ENCODE measurements around the gene ADAMTSL3. TPM values are rescaled to one million over a fixed set of nuclear protein-coding genes. Genes with fewer than 3 reads are reported as not detected.
"Not testable (repeated sequence)": the region's sequence is repeated elsewhere in the genome, so short reads cannot be mapped to it uniquely, and the experiment has no call there.

The ADAMTSL3 gene
- total and polyA plus RNA-seq, 2 of the 8 experiments (the other 6 are each of a cell fraction or from before 2014, with no cell fraction given): 0.35 to 1.4 TPM

DNA sequence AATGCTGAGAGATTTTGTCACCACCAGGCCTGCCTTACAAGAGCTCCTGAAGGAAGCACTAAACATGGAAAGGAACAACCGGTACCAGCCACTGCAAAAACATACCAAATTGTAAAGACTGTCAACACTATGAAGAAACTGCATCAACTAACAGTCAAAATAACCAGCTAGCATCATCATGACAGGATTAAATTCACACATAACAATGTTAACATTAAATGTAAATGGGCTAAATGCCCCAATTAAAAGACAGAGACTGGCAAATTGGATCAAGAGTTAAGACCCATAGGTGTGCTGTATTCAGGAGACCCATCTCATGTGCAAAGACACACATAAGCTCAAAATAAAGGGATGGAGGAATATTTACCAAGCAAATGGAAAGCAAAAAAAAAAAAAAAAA is 311.0 kb downstream of the ADAMTSL3 start:
- H4K91ac ChIP-seq (replicated peaks; ENCODE audit: insufficient read length, low read length); H3K18ac ChIP-seq (ENCODE audit: extremely low read depth, low read length); FAIRE-seq; H3K9ac ChIP-seq (replicated peaks in 1 of 4; ENCODE audit: extremely low read depth in 1 of 4, low read depth in 3 of 4, low read length in 3 of 4); H2AK5ac ChIP-seq (ENCODE audit: low read depth, low read length); H2BK15ac ChIP-seq (ENCODE audit: low read length); H3K9me3 ChIP-seq (ENCODE audit: insufficient read depth in 2 of 2, low read depth in 1 of 2, low read length in 1 of 2); H3K4me1 ChIP-seq (replicated peaks in 1 of 4; ENCODE audit: control insufficient read depth in 3 of 4, insufficient read depth in 4 of 4, low read length in 3 of 4); POLR2A ChIA-PET (ENCODE audit: partially characterized antibody); H2BK12ac ChIP-seq (ENCODE audit: low read depth, low read length); H3K4me2 ChIP-seq (ENCODE audit: insufficient read depth in 1 of 2, low read depth in 2 of 2, low read length in 2 of 2); DNase-seq (ENCODE audit: low read depth in 1 of 2, low spot score in 2 of 2); H3K14ac ChIP-seq (ENCODE audit: insufficient read length); H3K23ac ChIP-seq (ENCODE audit: insufficient read length); H2BK5ac ChIP-seq (ENCODE audit: low read depth, low read length); H3K4me3 ChIP-seq (ENCODE audit: extremely low read depth in 1 of 4, insufficient read depth in 2 of 4, low read depth in 3 of 4, low read length in 4 of 4); H2AFZ ChIP-seq (ENCODE audit: low read length); H4K20me1 ChIP-seq (replicated peaks in 1 of 2; ENCODE audit: control insufficient read depth in 1 of 2, insufficient read depth in 2 of 2, low read length in 2 of 2); H3K56ac ChIP-seq (replicated peaks; ENCODE audit: insufficient read length, low read depth, low read length); H4K8ac ChIP-seq (ENCODE audit: extremely low read depth, insufficient read depth, low read length); H3K23me2 ChIP-seq (ENCODE audit: low read depth, low read length); H2BK20ac ChIP-seq (ENCODE audit: low read length); H3K27ac ChIP-seq (ENCODE audit: low read depth, low read length); H3K79me1 ChIP-seq (ENCODE audit: low read depth, low read length); H3K27me3 ChIP-seq (replicated peaks in 1 of 4; ENCODE audit: control insufficient read depth in 3 of 4, extremely low read depth in 1 of 4, insufficient read depth in 3 of 4, low read length in 3 of 4); H3K79me2 ChIP-seq (ENCODE audit: control insufficient read depth in 1 of 2, insufficient read depth in 2 of 2, low read length in 2 of 2); H3K4ac ChIP-seq (replicated peaks; ENCODE audit: insufficient read length, low read depth, low read length); H4K5ac ChIP-seq (ENCODE audit: insufficient read length, low read depth, low read length); H3K36me3 ChIP-seq (ENCODE audit: control insufficient read depth in 2 of 4, insufficient read depth in 4 of 4, low read length in 3 of 4); H2BK120ac ChIP-seq (replicated peaks; ENCODE audit: low read depth, low read length): not testable (repeated sequence)
- WGBS, 2 experiments (ENCODE audit: extremely low coverage in 1 of 2, insufficient coverage in 1 of 2, insufficient read length in 1 of 2, insufficient replicate concordance in 2 of 2, low coverage in 1 of 2, low lambda C conversion rate in 2 of 2, missing lambda C conversion rate in 1 of 2): 75% methylated on average over 1 of the region's 1 CpG; no CpG with 5 or more reads in 1 of the 2 experiments
- CTCF ChIA-PET (ENCODE audit: partially characterized antibody): interaction anchor here (1.7 kb wide), 1 partner anchor 9 kb away, joined by 5 read pairs; no protein-coding TSS in a partner anchor
